GM12878 (cell line): Measurements from ENCODE around the gene GGN. TPM values are rescaled to one million over a fixed set of nuclear protein-coding genes. Genes with fewer than 3 reads are reported as not detected.

Experiments used
- ATAC-seq: fragments of 200-7000 bp; cut with Tn5 transposase; 3 replicates; pipeline ENCODE4 v1.9.1; 2020; ENCODE audit warnings: mild to moderate bottlenecking, moderate library complexity
- BruUV-seq: library from RNA; stranded (reverse); fragments of 400-500 nt; replicated peaks from 2 replicates; lab custom pipeline; 2021; lab: Mats Ljungman, UMichigan
- CTCF ChIA-PET: fragments of 300-600 bp; sonication (Branson Sonifier 250); formaldehyde crosslinking; extraction: SDS; loops from one replicate; lab custom pipeline; 2021; ENCODE audit warnings: inconsistent platforms; lab: Yijun Ruan, JAX
- POLR2A ChIA-PET: fragments of 350-600 bp; formaldehyde crosslinking; extraction: SDS; loops from one replicate; lab custom pipeline; 2021; ENCODE audit warnings: inconsistent platforms; lab: Charles Lee
- RAD21 ChIA-PET: fragments of 300-600 bp; sonication (Branson Sonifier 250); formaldehyde crosslinking; loops from one replicate; lab custom pipeline; 2023; ENCODE audit warnings: antibody characterized with exemption; ENCODE audit not compliant: unreplicated experiment; lab: Charles Lee
- SMC1A ChIA-PET: fragments of 300-600 bp; sonication (Branson Sonifier 250); formaldehyde crosslinking; loops from one replicate; lab custom pipeline; 2023; ENCODE audit not compliant: unreplicated experiment, uncharacterized antibody; lab: Charles Lee
- DNase-seq: peaks from one replicate; pipeline ENCODE4 v3.0.0-alpha.2; 2011; ENCODE audit warnings: low read depth, low spot score
- FAIRE-seq: peaks from 3 replicates; lab custom pipeline; 2011; peaks lifted over from hg19 to GRCh38; lab: Jason Lieb, UNC
- H2AFZ ChIP-seq: 2 replicates; pipeline ENCODE4 v1.6.0; 2011; ENCODE audit warnings: low read depth, low read length, control low read depth; ENCODE audit not compliant: control insufficient read depth
- H3K27ac ChIP-seq: 2 replicates; pipeline ENCODE4 v1.5.1; 2011; ENCODE audit warnings: control low read depth; ENCODE audit not compliant: control insufficient read depth, insufficient read depth
- H3K27me3 ChIP-seq, 2 experiments: replicated peaks in 1 of 2; 2 replicates each; pipeline versions ENCODE4 v1.6.0 to v1.6.1; 2011; ENCODE audit warnings: low read length in 1 of 2; ENCODE audit not compliant: control insufficient read depth in 2 of 2, insufficient read depth in 2 of 2
- H3K36me3 ChIP-seq, 2 experiments: 2 replicates each; pipeline ENCODE4 v1.5.1; 2011; ENCODE audit warnings: low read length in 1 of 2; ENCODE audit not compliant: control insufficient read depth in 2 of 2, insufficient read depth in 2 of 2
- H3K4me1 ChIP-seq: 2 replicates; pipeline ENCODE4 v1.6.1; 2011; ENCODE audit warnings: mild to moderate bottlenecking, low read length, moderate library complexity, mixed read lengths; ENCODE audit not compliant: control insufficient read depth, insufficient read depth
- H3K4me2 ChIP-seq: 2 replicates; pipeline ENCODE4 v1.6.0; 2011; ENCODE audit warnings: control low read depth; ENCODE audit not compliant: control insufficient read depth, insufficient read depth
- H3K4me3 ChIP-seq: fragments of 200-600 bp; sonication (generic); 2 replicates; pipeline ENCODE4 v1.5.1; 2016
- H3K79me2 ChIP-seq: 2 replicates; pipeline ENCODE4 v1.6.0; 2011; ENCODE audit warnings: low read length; ENCODE audit not compliant: control insufficient read depth, insufficient read depth
- H3K9ac ChIP-seq: 2 replicates; pipeline ENCODE4 v1.8.0; 2011; ENCODE audit warnings: low read length, control low read depth, mixed read lengths; ENCODE audit not compliant: control insufficient read depth, insufficient read depth
- H3K9me3 ChIP-seq: replicated peaks from 3 replicates; pipeline ENCODE4 v1.5.1; 2011; ENCODE audit warnings: mild to moderate bottlenecking, low read length; ENCODE audit not compliant: control insufficient read depth, insufficient read depth
- H4K20me1 ChIP-seq: 2 replicates; pipeline ENCODE4 v1.6.0; 2011; ENCODE audit not compliant: control insufficient read depth, insufficient read depth
- HCFC1 ChIP-seq: fragments of 150-350 bp; IDR thresholded peaks from 2 replicates; pipeline ENCODE4 v1.6.1; 2014; ENCODE audit warnings: low read length
- NFYB ChIP-seq: IDR thresholded peaks from 2 replicates; pipeline ENCODE4 v1.6.1; 2011; ENCODE audit warnings: low read depth, mild to moderate bottlenecking, low read length, improper control_type of control experiment, moderate library complexity; ENCODE audit not compliant: insufficient read depth
- PML ChIP-seq: IDR thresholded peaks from 2 replicates; pipeline ENCODE4 v1.6.1; 2012; ENCODE audit warnings: low read length, inconsistent platforms
- SPI1 ChIP-seq: IDR thresholded peaks from 2 replicates; pipeline ENCODE4 v1.6.1; 2011; ENCODE audit warnings: low read depth, mild to moderate bottlenecking, low read length, moderate library complexity, borderline replicate concordance; ENCODE audit not compliant: insufficient read depth
- SUPT20H ChIP-seq: IDR thresholded peaks from 2 replicates; pipeline ENCODE4 v1.6.1; 2011; ENCODE audit warnings: low read depth, mild to moderate bottlenecking, low read length, moderate library complexity, borderline replicate concordance; ENCODE audit not compliant: control insufficient read depth
- WRNIP1 ChIP-seq: IDR thresholded peaks from 2 replicates; pipeline ENCODE4 v1.6.1; 2011; ENCODE audit warnings: low read depth, low read length, improper control_type of control experiment, borderline replicate concordance
- WGBS: methylation state at CpG from one replicate; pipeline ENCODE4 v1.1.6; 2016; ENCODE audit warnings: low lambda C conversion rate; ENCODE audit not compliant: insufficient replicate concordance, insufficient coverage; ENCODE audit errors: missing lambda C conversion rate; 5-methylcytosine and 5-hydroxymethylcytosine counted together
- in situ Hi-C: fragments of 300-500 bp; cut with MboI; formaldehyde crosslinking; loops from 9 replicates; pipeline ENCODE4 v1.14.3; 2018; ENCODE audit warnings: mixed read lengths
- intact Hi-C: fragments of 100-400 bp; cut with micrococcal nuclease; formaldehyde crosslinking; loops from one replicate; pipeline ENCODE4 v1.14.2; 2022; ENCODE audit not compliant: unreplicated experiment
- polyA plus RNA-seq, 11 experiments: library from polyadenylated mRNA; depleted of rRNA in 4 of 11; unstranded in 6 of 11; stranded (reverse) in 5 of 11; fragments of >200 nt; fragmentation: Nextera tagmentation in 4 of 11; fragmentation: Illumina TruSeq in 1 of 11; extraction: Ambion mirVana in 4 of 11; extraction: Trizol in 1 of 11; gene quantifications; 1 replicate in 1 of 11; 2 replicates in 10 of 11; pipeline versions ENCODE4 v1.2.1 to v1.2.3, GENCODE V29; 2011 to 2016; ENCODE audit warnings: inconsistent platforms in 2 of 11, missing spikeins in 2 of 11, low read depth in 1 of 11
- total RNA-seq, 4 experiments: library from RNA; depleted of rRNA in 3 of 4; stranded (reverse); fragments of >200 nt in 3 of 4; fragmentation: Illumina TruSeq in 1 of 4; extraction: Trizol in 1 of 4; gene quantifications; 2 replicates each; pipeline versions ENCODE4 v1.2.1 to v1.2.3, GENCODE V29; 2013 to 2021
- TF ChIP-seq, protein P1 (sequence below): IDR thresholded peaks from 2 replicates; pipeline ENCODE4 v1.6.1; 2011; ENCODE audit warnings: low read depth, mild to moderate bottlenecking, low read length, moderate library complexity, borderline replicate concordance; ENCODE audit errors: extremely low read depth
- TF ChIP-seq, protein P2 (sequence below): IDR thresholded peaks from 2 replicates; pipeline ENCODE4 v1.6.1; 2012; ENCODE audit warnings: mild to moderate bottlenecking, low read depth, low read length

GGN gene
- total and polyA plus RNA-seq, 10 of the 15 experiments (the other 5 are each of a cell fraction or from before 2014, with no cell fraction given): not detected

DNA sequence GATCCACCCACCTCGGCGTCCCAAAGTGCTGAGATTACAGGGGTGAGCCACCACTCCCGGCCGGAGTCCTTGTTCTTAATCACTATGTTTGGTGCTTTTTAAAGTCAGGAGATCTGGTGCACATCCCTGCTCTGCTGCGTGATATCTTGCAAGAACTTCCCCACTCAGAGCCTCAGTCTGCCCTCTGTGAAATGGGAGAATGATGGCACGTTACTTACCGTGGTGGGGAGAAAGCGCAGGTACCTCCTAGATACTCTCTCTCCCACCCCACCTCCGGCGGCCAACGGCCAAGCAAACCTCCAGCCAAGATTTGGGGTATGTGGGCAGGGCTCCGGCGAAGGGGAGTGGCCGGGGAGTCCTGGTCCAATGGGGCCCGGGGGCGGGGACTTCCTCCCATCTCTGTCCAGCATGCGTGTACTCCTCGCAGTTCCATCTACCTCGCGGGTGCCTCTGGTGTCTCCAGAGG is 45.5 kb upstream of the GGN start, which contains the start of gene RYR1:
TSS of gene RYR1 (plus strand) at position 424 of the 466 bp plus-strand sequence. CDS start 139 bp downstream, outside the sequence.
- ChIA-PET SMC1A (no interaction called here), POLR2A (no interaction called here), CTCF (no interaction called here), RAD21 (no interaction called here)
- WGBS: 15% methylated on average over 20 of the region's 20 CpGs
- no peaks in the 10 kb centered on the region for H3K79me2 ChIP-seq
- intact Hi-C loops (no loop called here), in situ Hi-C loops (no loop called here)
- no peak within 1 kb of the TSS for H3K9ac ChIP-seq
- H3K9me3 ChIP-seq: no peaks in the 10 kb centered on the region
- FAIRE-seq (no peak), DNase-seq (no peak), ATAC-seq (peak; percentile 83)
- H3K27ac ChIP-seq: no peak within 1 kb of the TSS
- no peaks in the 10 kb centered on the region for H3K36me3 ChIP-seq
- no TSS peak for BruUV-seq
- H3K4me2 ChIP-seq: peak within 1 kb of the TSS; percentile 38; the same call in 1 of the 2 replicates
- H2AFZ ChIP-seq: peak within 1 kb of the TSS; percentile 31; the same call in 1 of the 2 replicates
- H3K4me3 ChIP-seq: no peak within 1 kb of the TSS
- no peak for TF ChIP-seq SUPT20H
- no peak for TF ChIP-seq HCFC1
- TF ChIP-seq, protein P1, sequence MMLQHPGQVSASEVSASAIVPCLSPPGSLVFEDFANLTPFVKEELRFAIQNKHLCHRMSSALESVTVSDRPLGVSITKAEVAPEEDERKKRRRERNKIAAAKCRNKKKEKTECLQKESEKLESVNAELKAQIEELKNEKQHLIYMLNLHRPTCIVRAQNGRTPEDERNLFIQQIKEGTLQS: no peak
- no peak for TF ChIP-seq NFYB
- TF ChIP-seq SPI1: peak; percentile 16; the same call in 1 of the 2 replicates
- no peak for TF ChIP-seq WRNIP1
- no peak for TF ChIP-seq PML
- TF ChIP-seq, protein P2, sequence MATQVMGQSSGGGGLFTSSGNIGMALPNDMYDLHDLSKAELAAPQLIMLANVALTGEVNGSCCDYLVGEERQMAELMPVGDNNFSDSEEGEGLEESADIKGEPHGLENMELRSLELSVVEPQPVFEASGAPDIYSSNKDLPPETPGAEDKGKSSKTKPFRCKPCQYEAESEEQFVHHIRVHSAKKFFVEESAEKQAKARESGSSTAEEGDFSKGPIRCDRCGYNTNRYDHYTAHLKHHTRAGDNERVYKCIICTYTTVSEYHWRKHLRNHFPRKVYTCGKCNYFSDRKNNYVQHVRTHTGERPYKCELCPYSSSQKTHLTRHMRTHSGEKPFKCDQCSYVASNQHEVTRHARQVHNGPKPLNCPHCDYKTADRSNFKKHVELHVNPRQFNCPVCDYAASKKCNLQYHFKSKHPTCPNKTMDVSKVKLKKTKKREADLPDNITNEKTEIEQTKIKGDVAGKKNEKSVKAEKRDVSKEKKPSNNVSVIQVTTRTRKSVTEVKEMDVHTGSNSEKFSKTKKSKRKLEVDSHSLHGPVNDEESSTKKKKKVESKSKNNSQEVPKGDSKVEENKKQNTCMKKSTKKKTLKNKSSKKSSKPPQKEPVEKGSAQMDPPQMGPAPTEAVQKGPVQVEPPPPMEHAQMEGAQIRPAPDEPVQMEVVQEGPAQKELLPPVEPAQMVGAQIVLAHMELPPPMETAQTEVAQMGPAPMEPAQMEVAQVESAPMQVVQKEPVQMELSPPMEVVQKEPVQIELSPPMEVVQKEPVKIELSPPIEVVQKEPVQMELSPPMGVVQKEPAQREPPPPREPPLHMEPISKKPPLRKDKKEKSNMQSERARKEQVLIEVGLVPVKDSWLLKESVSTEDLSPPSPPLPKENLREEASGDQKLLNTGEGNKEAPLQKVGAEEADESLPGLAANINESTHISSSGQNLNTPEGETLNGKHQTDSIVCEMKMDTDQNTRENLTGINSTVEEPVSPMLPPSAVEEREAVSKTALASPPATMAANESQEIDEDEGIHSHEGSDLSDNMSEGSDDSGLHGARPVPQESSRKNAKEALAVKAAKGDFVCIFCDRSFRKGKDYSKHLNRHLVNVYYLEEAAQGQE: peak; percentile 62; the same call in 1 of the 2 replicates
- no peaks in the 10 kb centered on the region for H3K4me1 ChIP-seq
- H3K27me3 ChIP-seq: no peaks in the 10 kb centered on the region
- no peaks in the 10 kb centered on the region for H4K20me1 ChIP-seq
